ENCODE results near the gene NCKAP5. TPM values are rescaled to one million over a fixed set of nuclear protein-coding genes. Genes with fewer than 3 reads are reported as not detected.

Gene NCKAP5
- total and polyA plus RNA-seq, 8 donors = 4.0 to 22.1 (median 14.4) TPM

DNA sequence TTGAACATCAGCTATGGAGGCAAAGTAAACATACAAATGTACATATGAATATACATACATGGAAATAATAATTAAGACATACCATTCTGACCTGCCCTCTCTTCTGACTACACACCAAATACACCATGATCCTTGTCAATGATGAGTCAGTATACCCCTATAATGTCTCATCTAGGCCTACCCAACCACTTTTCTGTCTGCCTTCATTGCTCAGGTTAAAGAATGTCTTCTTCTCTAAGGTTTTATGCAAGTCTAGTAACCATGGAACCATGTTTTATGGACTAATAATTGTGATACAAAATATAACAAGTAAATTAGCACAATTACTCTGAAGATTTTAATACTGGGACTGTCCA lies 128.7 kb downstream of the NCKAP5 start:
- no peaks in the 10 kb centered on the region for H3K36me3 ChIP-seq
- H3K9me3 ChIP-seq = no peaks in the 10 kb centered on the region
- no peak overlapping the region for H3K27ac ChIP-seq
- no peak overlapping the region for H3K4me3 ChIP-seq
- DNase-seq (no peak), ATAC-seq (no peak)
- intact Hi-C loops (cut with DNase I) = no loop called here
- no peaks in the 10 kb centered on the region for H3K4me1 ChIP-seq
- no peaks in the 10 kb centered on the region for H3K27me3 ChIP-seq
- TF ChIP-seq CTCF (IDR thresholded peaks at IDR 0.05) = no peak

DNA sequence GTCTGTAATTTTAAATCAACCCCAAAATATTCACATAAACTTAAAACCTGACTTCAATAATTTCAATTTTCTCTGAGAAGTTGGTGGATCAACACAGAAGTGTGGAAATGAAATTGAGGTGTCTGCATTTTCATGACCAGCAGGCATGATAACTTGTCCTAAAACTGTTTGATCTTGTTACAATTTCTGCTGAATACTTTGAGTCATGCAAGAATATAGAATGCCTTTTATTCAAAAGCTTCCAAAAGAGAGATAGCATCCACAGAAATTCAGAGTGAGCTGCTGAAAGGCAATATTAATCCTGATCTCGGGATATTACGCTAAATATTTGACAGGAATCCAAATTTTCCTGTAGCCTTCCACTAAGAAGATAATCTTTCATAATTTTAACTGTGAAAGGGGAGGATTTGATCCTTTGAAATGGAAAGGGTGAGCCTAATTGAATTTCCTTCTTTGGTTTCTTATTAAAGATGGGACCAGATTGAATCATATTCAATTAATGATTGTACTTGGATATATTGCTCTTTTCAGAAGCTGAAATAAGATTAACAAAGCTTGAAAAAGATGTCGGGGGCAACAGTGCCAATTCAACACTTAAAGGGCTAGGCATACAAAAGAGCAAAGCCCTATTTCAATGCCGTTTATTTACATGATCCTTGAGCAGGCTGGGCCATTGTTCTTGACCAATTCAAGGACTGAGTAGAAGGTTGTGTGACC lies 129.3 kb downstream of the NCKAP5 start:
- DNase-seq (no peak), ATAC-seq (no peak)
- Histone ChIP-seq H3K27me3 (no peaks in the 10 kb centered on the region), H3K4me1 (no peaks in the 10 kb centered on the region), H3K36me3 (no peaks in the 10 kb centered on the region), H3K4me3 (no peak overlapping the region), H3K27ac (no peak overlapping the region), H3K9me3 (no peaks in the 10 kb centered on the region)
- intact Hi-C loops (cut with DNase I) = no loop called here
- TF ChIP-seq CTCF (IDR thresholded peaks at IDR 0.05) = no peak

GRCh38 chr2:133438026-133438425 lies 130.2 kb downstream of the NCKAP5 start:
- intact Hi-C loops (cut with DNase I) = no loop called here
- Histone ChIP-seq H3K4me1 (no peaks in the 10 kb centered on the region), H3K9me3 (no peaks in the 10 kb centered on the region), H3K27me3 (no peaks in the 10 kb centered on the region), H3K36me3 (no peaks in the 10 kb centered on the region), H3K4me3 (no peak overlapping the region), H3K27ac (no peak overlapping the region)
- no peak for TF ChIP-seq CTCF (IDR thresholded peaks at IDR 0.05)
- ATAC-seq (no peak), DNase-seq (no peak)

DNA sequence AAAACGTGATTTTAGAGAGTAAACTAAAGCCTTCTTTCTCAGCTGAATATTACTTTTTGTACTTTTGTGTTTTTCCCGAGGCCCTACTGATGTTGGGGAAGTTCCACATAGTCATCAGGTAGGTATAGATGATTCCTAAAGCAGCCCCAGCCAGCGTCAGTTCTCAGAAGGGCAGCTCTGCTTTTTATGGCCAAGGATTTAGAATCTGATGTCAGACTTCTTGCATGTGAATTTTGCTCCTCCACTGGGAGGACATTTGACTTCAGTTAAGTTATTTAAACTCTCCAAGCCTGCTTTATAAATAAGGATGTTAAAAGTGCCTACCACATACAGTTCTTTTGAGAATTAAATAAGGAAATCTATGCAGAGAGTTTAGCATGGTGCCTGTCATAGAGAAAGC lies 130.8 kb downstream of the NCKAP5 start:
- Histone ChIP-seq H3K27me3 (no peaks in the 10 kb centered on the region), H3K36me3 (no peaks in the 10 kb centered on the region), H3K27ac (no peak overlapping the region), H3K4me3 (no peak overlapping the region), H3K9me3 (no peaks in the 10 kb centered on the region), H3K4me1 (no peaks in the 10 kb centered on the region)
- TF ChIP-seq CTCF (IDR thresholded peaks at IDR 0.05) = no peak
- ATAC-seq (no peak), DNase-seq (no peak)
- intact Hi-C loops (cut with DNase I) = no loop called here

DNA sequence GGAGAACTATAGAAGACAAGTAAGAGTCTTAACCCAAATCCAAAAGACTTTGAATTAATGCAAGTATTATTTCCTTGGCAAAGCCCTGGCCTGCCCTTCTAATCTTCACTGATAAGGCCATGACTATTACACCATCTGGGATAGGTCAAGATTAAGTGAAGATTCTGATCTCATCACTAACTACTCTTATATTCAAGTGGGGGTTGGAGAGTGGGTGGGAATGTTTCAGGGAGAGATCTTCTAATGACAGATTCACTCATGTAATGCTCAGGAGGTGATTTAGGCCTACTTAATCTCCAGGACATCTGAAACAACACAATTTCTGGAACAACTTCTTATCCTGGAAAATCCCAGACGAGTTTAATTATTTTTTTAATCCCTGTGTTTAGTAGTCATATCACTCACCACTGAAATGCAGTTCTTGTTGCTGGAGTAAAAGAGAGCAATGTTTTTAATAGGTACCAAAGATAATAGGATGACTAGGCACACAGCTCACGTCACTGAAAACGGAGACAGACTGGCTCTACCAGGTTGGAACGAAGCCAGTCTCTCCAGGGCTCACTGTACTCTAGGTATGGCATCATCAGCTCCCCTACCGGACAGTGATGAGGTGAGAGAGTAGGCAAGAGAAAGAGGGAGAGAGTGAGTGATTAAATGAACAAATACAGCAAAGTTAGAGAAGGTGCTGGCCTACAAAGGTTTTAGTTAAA lies 133.1 kb downstream of the NCKAP5 start:
- intact Hi-C loops (cut with DNase I) = no loop called here
- no peak for ATAC-seq

More for the DNA sequence above, 133.1 kb downstream of the NCKAP5 start:
- no peak overlapping the region for H3K4me3 ChIP-seq
- H3K4me1 ChIP-seq = no peaks in the 10 kb centered on the region
- no peaks in the 10 kb centered on the region for H3K36me3 ChIP-seq
- H3K9me3 ChIP-seq = no peaks in the 10 kb centered on the region
- no peak for DNase-seq
- no peaks in the 10 kb centered on the region for H3K27me3 ChIP-seq
- no peak overlapping the region for H3K27ac ChIP-seq
- no peak for TF ChIP-seq CTCF (IDR thresholded peaks at IDR 0.05)
